Stimulated activated CD8-positive, alpha-beta memory T cell treated with anti-CD3 and anti-CD28 coated beads, Interleukin-4, amount 100 ng/mL, for 24 hours (primary cell): Measurements from ENCODE around the gene SLC35D2.
"Not testable (repeated sequence)": the region's sequence is repeated elsewhere in the genome, so short reads cannot be mapped to it uniquely, and the experiment has no call there.

Experiments
- DNase-seq: peaks from one replicate; pipeline ENCODE4 v3.0.0-alpha.2; 2020; ENCODE audit warnings: low read depth

Gene SLC35D2

DNA sequence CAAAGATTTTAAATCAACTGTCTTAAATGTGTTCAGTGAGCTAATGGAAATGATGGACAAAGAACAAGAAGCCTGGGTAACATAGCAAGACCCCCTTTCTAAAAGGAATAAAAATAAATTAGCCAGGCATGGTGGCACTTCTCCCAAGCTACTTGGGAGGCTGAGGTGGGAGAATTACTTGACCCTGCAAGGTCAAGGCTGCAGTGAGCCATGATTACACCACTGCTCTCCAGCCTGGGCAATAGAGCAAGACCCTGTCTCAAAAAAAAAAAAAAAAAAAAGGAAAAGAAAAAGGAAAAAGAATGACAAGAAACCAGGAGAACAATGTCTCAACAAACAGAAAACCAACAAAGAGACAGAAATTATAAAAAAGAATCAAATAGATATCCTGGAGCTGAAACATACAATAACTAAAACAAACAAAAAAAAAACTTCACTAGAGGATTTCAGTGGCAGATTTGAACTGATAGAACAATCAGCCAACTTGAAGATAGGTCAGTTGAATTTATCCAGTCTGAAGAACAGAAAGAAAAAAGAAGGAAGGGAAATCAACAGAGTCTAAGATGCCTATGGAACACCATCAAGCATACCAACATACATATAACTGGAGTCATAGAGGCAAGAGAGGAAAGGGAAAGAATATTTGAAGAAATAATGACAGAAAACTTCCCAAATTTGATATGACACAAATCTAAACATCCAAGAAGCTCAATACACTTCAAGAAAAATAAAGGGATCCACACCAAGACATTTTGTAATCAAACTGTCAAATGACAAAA, 16.8 kb upstream of the SLC35D2 start:
- no peak for DNase-seq

DNA sequence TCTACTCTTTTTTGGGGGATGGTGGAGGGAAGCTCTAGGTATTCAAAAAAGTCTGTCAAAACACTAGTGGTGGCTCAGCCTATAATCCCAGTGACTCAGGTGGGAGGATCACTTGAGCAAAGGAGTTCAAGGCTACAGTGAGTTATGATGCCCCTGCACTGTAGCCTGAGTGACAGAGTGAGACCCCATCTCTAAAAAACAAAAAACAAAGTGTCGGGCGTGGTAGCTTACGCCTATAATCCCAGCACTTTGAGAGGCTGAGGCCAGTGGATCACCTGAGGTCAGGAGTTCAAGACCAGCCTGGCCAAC, 15.8 kb upstream of the SLC35D2 start:
- no peak for DNase-seq

DNA sequence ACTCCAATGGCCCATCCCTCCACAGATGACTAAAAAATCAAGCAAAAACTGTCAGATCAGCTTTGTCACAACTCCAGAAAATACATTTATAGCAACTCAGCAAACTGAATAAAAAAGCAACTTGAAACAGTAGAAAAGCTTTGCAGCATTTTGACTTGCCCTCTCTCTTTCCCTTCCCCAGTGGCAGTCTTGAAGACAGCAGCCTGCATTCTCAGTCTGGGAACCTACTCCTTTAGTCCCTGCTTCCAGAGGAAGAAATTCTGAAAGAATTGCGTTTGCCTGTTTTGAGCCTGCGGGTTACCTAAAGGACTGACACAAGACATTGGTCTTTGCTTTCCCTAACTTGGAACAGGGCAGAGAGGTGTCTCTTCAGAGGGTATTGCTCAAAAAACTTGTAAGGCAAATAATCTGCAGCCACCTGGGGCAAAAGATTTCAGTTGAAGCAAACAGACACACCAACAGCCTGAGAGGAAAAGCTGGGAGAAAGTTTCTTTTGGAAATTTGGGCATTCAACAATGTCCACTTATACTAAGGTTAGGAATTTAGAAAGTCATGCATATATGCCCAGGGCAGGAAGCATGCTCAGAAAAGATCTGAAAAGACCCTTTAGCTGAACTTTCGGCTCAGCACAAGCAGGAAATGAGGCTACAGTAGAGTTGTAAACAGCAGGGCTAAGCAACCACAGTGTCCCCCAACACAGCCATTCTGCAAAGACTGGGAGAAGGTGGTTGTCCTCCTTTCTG, 15.2 kb upstream of the SLC35D2 start:
- no peak for DNase-seq

DNA sequence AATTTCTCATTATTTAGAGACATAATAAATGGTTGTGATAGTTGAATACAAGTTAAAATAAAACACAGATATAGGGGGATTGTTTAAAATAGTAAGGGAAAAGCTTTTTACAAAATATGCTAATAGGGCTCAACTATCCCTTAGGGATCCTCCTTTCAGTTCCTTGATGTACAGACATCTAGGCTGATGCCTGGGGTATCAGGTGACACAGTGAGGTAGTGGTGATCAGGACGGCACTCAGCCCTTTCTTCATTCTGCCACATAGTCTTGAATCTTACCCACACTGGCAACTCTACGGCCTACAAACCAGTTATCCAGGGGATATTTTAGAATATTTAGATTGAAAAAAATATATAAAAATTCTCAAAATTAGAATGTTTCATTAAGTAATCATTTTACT, 12.5 kb upstream of the SLC35D2 start:
- no peak for DNase-seq

DNA sequence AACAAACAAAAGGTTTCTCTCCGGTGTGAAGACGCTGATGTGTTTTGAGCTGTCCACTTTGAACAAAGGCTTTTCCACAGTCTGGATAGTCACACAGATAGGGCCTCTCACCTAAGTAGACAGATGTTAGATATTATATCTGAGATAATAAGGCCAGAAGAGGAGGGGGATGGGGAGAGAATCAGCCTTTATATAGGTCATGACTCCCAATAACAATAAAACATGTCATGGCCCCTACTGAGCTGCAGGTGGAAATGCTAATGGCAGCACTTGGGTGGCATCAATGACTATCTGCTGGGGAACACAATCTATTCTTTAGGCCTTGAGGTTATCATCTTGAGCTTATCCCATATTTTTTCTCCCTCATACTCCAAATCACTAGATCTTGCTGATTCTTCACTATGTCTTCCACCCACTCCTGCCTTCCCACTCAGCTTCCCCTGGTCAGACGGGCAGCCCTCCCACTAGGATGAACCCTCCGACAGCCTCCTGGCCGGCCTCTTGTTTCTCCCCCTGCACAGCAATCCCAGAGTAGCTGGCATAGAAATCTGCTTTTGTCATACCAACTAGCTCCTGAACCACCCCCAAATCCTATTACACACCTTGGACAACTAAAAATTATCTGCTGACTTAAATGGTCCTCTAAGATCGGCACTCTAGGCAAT, 11.5 kb upstream of the SLC35D2 start:
- no peak for DNase-seq

DNA sequence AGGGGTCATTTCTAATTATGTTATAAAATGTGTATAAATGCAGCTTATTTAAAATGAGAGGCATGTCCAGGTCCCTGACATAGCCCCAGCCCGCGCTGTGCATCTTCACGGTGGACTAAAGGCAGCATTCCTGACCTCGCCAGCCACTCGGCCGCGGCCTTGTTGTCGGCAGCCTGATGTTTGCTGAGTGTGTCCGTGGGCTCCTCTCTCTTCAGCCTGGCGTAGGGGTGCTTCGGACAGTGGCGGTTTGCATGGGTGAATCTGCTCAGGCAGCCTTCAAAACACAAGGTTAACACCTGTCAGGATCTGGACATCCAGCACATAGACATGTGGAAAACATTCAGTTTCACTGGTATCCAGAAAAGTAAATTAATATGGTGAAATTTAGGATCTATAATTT, 8.8 kb upstream of the SLC35D2 start:
- no peak for DNase-seq

DNA sequence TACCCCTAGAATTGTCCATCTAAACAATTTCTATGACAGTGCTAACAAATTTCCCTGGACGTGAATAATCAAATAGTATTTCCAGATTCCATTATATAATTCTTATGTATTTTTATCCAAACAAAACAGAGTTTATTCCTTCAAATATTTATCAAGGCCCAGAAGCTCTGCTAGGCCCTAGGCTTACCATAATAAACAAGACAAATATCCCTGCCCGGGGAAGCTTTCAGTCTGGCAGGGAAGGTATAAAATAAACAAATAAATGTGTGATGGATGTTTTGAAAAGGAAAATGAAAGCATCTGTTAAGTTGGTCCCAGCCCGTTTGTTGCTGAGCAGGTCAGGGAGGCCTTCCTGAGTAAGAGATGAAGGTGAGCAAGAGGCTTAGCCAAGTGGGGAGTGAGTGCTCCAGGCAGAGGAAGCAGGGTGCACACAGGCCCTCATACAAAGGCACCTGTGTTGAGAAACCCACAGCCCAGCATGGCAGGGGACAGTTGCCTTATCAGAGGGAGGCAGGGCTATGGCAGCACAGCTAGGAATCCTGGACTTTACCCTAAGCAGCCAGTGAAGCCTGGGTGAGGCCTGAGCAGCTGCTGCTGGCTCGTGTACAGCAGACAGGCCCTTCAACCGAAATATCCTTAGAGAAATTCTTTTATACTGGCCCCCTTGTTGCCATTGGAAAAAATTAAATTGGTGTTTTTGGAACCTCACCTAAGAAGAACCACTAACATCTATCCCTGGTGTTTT, 7.7 kb upstream of the SLC35D2 start:
- DNase-seq, result no peak

DNA sequence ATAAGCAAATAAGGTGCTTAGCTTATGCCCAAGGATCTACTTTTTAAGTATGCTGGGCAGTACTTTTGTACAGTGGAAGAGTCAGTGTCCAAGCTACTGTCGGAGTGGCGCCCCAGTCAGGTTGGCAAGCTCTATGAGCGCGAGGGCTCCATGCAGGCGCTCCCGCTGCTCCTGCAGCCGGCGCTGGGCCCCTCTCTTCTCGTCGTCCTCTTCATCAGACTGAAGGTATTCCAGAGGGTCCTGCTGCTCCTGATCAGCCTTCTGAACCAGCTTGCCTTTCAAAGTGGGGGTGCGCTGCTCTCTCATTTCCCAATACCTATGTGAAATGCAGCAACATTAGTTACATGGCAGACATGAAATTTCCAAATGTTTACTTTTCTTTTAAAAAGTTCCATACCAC, 4.6 kb upstream of the SLC35D2 start:
- DNase-seq, result no peak

DNA sequence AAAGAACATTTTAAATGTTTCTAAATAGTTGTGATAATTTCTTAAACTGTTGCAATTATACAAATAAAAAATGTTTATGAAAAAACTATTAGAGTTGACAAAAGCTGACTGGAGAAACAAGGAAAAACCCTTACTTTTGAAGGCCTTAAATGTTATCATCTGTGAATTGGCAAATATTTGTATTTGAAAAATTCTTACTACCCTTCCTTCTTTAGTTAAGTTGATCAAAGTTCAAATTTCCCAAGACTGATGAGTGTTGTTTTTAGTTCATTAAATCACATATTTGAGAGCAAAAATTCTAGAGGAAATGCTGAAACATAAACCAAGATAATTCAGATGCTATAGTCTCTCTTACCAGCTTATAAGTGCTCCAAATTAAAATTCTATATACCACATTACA, 2.6 kb upstream of the SLC35D2 start:
- DNase-seq, result no peak

DNA sequence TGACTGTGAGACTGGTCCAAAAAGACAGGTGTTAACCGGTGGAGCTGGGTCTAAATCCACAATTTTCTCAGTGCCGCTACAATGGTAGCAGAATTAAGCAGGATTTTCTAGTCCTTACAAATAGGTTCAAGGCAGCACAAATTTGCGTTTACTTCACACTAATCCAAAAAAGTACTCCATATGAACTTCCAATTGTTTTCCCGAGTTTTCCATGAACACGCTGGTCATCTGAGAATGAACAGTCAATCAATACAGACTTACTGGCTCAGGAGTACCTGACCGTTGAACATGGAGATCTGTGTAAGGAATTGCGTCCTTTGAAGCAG, 709 bp downstream of the SLC35D2 start:
- no peak for DNase-seq

DNA sequence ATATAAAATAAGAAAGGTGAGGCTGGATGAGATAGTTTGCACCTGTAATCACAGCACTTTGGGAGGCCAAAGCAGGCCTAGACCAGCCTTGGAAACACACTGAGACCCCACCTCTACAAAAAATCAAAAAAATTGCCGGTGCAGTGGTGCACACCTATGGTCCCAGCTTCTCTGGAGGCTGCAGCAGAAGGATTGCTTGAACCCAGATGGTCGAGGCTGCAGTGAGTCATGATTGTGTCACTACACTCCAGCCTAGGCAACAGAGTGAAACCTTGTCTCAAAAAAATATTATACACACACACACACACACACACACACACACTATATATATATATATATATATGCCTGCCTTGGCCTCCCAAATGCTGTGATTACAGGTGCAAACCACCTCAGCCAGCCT, 1.3 kb downstream of the SLC35D2 start:
- no peak for DNase-seq

DNA sequence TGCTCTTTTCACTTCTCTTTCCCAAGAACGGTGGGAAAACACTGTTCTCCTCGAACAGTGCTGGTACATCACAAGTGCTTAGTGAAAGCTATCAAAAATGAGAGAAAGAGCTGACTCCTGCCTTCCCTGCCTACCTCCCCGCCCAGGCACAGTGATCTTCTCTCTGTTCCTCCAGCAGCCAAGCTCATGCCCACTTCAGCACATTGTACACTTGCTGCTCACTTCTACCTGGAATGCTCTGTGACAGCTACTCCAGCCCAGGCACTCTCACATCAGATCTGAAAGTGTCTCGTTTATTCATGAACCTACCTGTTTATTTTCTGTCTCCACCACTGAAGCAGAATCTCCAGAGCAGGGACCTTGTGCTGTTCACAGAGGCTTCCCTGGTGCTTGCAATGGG, 1.8 kb downstream of the SLC35D2 start:
- no peak for DNase-seq

DNA sequence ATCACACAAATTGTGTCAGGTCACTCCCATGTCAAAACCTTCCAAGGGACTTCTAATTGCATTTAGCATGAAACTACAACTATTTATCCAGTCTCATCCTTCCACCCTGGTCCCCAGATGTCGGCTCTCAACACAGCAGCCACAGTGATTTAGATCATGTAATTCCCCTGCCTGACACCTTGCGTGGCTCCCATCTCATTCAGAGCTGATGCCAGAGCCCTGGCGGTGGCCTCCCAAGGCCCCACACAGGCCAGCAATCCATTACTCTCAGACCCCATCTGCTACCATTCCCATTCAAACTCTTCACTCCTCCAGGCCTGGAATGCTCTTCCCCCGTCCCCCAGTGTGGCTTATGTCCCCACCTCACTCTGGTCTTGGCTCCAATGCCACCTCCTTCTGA, 2.4 kb downstream of the SLC35D2 start:
- DNase-seq, result no peak

DNA sequence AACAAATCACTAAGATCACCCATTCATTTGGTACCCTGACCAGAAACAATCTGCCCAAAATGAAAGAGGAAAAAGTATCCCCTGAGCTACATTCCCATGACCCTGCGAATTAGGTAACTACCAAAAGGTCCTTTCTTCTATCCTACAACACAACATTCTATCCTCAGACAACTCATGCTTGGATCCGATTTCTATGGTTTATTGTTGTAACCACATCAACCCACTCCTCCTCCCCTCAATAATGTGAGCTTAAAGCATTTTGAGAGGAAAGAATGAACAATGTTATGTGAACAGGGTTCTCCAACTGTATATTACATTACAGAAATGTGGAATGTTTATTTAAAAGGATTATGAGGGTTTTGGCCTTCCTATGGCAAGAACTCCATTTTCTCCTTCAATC, 4.0 kb downstream of the SLC35D2 start:
- no peak for DNase-seq

DNA sequence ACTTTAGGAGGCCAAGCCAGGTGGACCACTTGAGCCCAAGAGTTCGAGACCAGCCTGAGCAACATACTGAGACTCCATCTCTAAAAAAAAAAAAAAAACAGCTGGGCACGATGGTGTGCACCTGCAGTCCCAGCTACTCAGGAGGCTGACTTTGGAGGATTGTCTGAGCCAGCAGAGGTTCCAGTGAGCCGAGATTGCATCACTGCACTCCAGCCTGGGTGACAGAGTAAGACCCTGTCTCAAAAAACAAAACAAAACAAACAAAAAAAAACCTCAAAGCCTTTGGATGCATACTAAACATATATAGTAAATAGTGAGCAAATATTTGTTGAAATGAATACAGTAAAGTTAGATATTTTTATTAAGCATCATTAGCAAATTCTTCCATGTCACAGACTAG, 5.3 kb downstream of the SLC35D2 start:
- no peak for DNase-seq

DNA sequence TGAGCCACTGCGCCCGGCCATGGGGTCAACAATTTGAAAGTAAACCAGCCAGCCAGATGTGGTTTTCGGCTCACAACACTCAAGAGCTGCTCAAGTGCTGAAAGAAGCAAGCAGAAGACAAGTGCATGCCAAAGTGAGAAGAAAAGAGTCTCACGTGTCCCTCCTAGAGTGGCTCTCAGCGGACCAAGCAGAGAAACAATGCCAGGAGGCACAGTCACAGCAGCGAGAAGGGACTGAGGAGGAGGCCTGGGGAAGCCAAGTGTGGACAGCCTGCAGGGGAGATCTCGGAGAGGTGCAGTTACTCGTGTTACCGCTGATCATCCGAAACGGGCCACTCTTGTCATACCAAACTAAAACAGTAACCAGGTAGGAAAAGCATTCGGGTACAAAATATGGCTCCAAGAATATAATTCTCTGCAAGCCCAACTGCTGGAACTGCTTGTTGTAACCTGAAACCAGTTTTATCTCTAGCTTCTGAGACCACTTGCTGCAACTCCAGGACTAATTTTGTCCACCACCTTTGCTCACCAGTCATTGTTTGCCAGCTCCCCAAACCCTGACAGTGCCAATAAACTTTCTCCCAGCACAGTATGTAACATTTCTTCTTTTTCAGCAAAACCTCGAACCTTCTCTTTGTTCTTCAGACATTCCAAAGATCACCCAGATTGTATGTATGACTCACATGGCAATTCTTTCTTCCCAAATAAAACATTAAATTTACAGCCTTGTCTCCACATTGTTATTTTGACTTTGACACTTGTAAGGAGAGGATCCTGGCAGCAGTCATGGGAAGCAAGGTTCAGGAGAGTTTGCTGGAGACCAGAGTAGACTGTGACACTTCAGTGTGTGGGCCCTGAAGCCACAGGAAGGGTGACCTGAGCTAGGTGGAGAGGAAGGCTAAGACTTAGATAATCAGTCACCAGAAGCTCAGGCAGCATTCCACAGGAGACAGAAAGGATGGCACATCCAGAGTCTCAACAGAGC, 6.3 kb downstream of the SLC35D2 start:
- no peak for DNase-seq

DNA sequence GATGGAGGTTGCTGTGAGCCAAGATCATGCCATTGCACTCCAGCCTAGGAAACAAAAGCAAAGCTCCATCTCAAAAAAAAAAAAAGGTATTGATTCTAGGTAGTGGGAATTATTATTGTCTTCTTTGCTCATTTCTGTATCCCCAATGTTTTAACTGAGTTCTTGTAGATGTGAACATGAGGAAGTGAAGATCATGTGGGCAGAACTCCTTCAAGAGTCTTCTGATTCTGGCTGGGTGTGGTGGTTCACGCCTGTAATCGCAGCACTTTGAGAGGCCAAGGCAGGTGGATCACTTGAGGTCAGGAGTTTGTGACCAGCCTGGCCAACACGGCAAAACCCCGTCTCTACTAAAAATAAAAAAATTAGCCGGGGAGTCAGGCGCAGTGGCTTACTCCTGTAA, 8.0 kb downstream of the SLC35D2 start:
- not testable (repeated sequence) for DNase-seq

DNA sequence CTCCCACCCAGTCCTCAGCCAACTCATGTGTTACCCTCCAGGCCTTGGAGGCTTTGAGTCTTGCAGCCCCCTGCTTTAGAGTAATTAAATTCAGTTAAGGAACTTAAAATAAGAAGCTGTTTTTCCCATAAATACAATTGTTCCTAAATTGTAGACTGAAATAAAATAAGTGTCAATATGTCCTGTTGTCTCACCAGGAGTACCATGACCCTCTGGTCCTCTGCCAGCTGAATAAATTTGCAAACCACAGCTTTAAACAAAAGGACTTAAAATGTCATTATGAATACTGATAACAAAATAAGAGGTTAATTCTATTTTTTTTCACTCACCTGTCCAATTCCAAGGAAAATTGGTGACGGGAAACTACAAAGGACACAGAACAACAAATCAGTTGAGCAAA, 15.6 kb downstream of the SLC35D2 start:
- DNase-seq, result no peak

DNA sequence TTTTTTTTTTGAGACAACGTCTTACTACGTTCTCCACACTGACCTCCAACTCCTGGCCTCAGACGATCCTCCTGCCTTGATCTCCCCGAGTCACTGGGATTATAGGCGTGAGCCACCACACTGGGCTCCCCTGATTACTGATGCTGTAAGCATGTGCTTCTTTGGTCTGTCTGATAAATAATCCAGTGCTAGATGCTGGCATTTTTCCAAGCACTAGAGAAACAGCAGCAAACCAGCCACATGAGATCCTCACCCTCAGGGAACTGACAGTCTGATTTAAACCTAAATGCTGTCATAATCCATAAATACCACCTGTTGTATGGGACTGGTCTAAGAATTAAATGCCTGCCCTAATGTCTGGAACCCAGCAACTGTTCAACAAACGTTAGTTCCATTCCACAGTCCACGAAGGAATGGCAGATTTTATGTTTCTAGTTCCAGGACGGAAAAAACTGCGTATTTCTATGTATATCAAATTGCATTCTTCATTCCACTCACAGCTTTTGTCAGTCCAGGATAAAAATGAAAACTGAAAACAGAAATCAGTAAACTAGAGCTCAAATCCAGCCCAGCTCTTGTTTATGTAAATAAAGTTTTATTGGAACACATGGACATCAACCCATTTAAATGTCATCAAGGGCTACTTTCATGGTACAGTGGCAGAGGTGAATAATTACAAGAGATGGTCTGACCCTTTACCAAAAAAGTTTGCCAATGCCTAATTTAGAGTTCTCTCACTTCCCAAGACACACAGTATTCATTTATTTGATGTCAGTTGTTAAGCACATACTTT, 20.1 kb downstream of the SLC35D2 start:
- DNase-seq, result no peak

DNA sequence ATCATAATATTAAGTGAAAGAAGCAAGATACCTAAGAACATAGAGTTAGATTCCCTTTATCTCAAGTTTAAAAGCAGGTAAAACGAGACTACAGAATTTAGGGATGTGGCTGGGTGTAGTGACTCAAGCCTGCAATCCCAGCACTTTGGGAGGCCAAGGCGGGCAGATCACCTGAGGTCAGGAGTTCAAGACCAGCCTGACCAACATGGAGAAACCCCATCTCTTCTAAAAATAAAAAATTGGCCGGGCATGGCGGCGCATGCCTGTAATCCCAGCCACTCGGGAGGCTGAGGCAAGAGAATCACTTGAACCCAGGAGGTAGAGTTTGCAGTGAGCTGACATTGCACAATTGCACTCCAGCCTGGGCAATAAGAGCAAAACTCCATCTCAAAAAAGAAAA, 21.4 kb downstream of the SLC35D2 start:
- DNase-seq, result not testable (repeated sequence)

DNA sequence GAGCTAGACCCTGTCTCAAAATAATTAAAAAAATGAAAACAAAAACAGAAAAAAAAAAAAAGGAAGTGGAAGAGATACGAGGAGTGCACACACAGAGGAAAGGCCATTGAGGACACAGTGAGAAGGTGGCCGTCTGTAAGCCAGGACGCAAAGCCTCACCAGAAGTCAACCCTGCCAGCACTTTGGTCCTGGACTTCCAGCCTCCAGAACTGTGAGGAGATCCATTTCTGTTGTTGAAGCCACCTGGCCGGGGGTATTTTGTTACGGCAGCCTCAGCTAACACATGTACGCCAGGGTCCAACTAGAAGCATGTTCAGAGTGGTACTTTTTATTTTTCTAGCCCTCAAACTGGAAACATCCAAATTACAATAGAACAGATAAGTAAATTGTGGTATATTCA, 21.8 kb downstream of the SLC35D2 start:
- DNase-seq, result no peak
